Measurements from ENCODE around the gene TMEM151B.
"Not testable (repeated sequence)": the region's sequence is repeated elsewhere in the genome, so short reads cannot be mapped to it uniquely, and the experiment has no call there.

Gene TMEM151B

DNA sequence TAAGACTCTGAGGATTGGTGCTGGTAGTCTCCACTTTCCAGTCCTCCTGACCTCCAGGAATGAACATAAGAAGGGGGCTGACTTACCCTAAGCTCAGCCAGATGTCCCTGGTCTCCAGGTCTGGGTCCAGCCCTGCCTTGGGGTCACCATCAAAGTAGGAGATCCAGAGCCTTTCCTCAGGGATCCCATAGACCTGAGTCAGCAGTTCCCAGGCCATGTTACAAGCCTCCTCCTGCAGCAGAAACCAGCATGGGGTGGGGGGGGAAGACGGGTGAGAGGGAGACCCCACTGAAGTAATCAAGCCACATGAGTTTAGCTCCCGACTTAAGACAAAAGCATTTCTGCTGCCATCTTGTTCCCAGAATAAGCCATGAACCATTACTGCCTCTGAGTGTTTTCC lies 41.1 kb downstream of the TMEM151B start:
- peaks cover 36% of the 10 kb centered on the region for H3K36me3 ChIP-seq (ENCODE audit: insufficient read depth, low read length)
- H3K27ac ChIP-seq: no peak overlapping the region
- TF ChIP-seq EZH2 (IDR thresholded peaks at IDR 0.05): no peak
- TF ChIP-seq FOXP2 (optimal IDR thresholded peaks at IDR 0.05; ENCODE audit: control extremely low read depth, extremely low read length, insufficient read depth): no peak
- TF ChIP-seq POLR2AphosphoS5 (IDR thresholded peaks at IDR 0.05; ENCODE audit: borderline replicate concordance, low read depth, low read length): no peak
- DNase-seq (ENCODE audit: low read depth, low spot score): no peak
- no peak overlapping the region for H3K4me3 ChIP-seq
- H3K9me3 ChIP-seq (ENCODE audit: low read depth, low read length): no peaks in the 10 kb centered on the region
- H3K9ac ChIP-seq (ENCODE audit: insufficient read length): no peak overlapping the region

DNA sequence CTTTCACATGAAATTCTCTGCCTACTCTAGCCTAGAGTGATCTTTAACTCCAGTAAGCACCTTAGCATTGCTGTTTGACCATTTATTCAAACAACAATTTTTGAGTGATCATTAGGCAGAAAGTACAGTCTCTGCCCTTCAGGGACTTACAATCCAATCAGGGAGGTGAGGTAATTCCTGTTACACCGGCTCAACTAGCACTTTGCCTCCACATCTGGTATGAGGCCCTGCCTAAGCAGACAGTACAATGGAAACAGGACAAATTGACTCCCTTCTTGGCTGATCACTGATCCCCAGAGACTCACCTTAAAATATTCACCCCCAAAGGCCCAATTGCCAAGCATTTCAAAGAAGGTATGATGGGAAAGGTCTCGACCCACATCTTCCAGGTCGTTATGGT lies 41.5 kb downstream of the TMEM151B start:
- Histone ChIP-seq H3K36me3 (ENCODE audit: insufficient read depth, low read length) (peaks cover 36% of the 10 kb centered on the region), H3K27ac (no peak overlapping the region), H3K9ac (ENCODE audit: insufficient read length) (no peak overlapping the region), H3K9me3 (ENCODE audit: low read depth, low read length) (no peaks in the 10 kb centered on the region), H3K4me3 (peak overlapping the region; percentile 89)
- TF ChIP-seq EZH2 (IDR thresholded peaks at IDR 0.05) (no peak), POLR2AphosphoS5 (IDR thresholded peaks at IDR 0.05; ENCODE audit: borderline replicate concordance, low read depth, low read length) (no peak), FOXP2 (optimal IDR thresholded peaks at IDR 0.05; ENCODE audit: control extremely low read depth, extremely low read length, insufficient read depth) (no peak)
- no peak for DNase-seq (ENCODE audit: low read depth, low spot score)

DNA sequence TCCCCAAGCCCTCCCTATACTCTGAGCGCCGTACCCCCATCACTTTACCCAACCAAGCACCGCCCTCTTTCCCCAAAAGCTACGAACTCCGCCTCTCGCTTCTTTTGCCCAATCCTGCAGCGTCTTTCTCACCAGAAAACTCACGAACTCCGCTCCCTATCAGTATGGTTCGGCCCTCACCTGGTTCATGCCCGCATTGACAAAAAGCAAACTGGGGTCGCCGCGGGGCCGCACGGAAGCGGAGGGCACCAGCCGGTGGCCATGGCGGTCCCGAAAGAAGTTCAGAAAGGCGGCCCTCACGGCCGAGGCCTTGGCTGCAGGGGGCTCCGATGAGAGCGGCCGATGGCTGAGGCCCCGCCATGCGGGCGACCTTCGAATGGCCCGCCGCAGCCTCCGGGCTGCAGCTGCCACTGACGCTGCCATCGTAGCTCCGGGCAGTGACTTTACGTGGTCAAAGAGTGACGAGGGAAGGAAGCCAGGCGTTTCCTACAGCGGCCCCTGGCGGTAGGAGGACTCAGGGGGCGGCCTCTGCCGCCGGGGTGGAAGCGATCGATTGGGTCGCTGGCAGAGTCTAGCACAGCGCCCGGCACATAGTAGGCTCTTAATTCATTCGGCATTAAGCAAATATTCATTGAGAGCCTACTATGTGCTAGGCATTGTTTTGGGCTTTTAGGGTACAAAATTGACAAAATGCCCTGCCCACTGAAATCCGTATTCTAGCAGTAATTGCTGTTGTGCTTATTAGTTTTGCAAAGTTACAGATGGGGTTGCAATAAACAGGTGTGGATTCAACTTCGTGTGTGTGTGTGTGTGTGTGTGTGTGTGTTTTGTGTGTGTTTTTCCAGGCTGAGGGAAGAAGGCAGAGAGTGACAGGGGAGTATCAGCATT lies 42.9 kb downstream of the TMEM151B start, which contains the start of gene AARS2:
Gene AARS2, minus strand, starts transcription at position 447 of the 888 bp plus-strand sequence. Its CDS starts 24 bp downstream, at position 423.
- Histone ChIP-seq H3K36me3 (ENCODE audit: insufficient read depth, low read length) (peaks cover 33% of the 10 kb centered on the region), H3K9me3 (ENCODE audit: low read depth, low read length) (no peaks in the 10 kb centered on the region), H3K27ac (peak within 1 kb of the TSS; percentile 53), H3K4me3 (peak within 1 kb of the TSS; percentile 89), H3K9ac (ENCODE audit: insufficient read length) (peak within 1 kb of the TSS; percentile 93)
- TF ChIP-seq POLR2AphosphoS5 (IDR thresholded peaks at IDR 0.05; ENCODE audit: borderline replicate concordance, low read depth, low read length) (peak; percentile 98), EZH2 (IDR thresholded peaks at IDR 0.05) (no peak), FOXP2 (optimal IDR thresholded peaks at IDR 0.05; ENCODE audit: control extremely low read depth, extremely low read length, insufficient read depth) (peak; percentile 8)
- peak; percentile 59 for DNase-seq (ENCODE audit: low read depth, low spot score)

DNA sequence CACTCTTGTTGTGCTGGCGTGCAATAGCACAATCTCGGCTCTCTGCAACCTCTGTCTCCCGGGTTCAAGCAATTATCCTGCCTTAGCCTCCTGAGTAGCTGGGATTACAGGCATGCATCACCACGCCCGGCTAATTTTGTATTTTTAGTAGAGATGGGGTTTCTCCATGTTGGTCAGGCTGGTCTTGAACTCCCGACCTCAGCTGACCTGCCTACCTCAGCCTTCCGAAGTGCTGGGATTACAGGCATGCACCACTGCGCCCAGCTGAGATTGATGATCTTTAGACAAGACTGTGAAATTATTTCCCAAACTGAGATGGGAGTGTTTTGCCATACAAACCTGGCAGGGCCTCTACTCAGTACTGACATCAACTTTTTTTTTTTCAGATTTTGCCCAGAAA lies 44.4 kb downstream of the TMEM151B start:
- DNase-seq (ENCODE audit: low read depth, low spot score); H3K9ac ChIP-seq (ENCODE audit: insufficient read length); H3K9me3 ChIP-seq (ENCODE audit: low read depth, low read length); H3K27ac ChIP-seq; H3K4me3 ChIP-seq: not testable (repeated sequence)
- H3K36me3 ChIP-seq (ENCODE audit: insufficient read depth, low read length): peaks cover 25% of the 10 kb centered on the region

DNA sequence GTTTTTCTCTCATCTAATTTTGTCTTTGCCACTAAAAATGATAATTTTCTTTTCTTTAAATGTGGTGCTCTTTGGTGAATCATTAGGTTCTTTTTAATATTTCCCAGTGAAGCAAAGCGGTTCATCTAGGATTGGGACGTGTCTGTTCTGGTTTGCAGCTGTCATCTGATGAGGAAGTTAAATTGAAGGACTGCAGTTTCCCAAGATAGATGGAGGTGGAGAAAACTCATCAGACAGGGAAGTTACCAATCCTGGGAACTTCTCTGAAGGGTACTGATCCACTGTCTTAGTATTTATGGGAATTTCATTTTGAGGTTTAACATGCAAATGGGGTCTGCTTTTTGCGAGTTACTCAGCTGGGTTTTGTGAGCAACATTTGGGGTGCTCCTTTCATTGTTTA lies 45.3 kb downstream of the TMEM151B start:
- H3K36me3 ChIP-seq (ENCODE audit: insufficient read depth, low read length): peaks cover 16% of the 10 kb centered on the region
- DNase-seq (ENCODE audit: low read depth, low spot score): no peak
- no peak overlapping the region for H3K9ac ChIP-seq (ENCODE audit: insufficient read length)
- H3K27ac ChIP-seq: no peak overlapping the region
- no peak overlapping the region for H3K4me3 ChIP-seq
- H3K9me3 ChIP-seq (ENCODE audit: low read depth, low read length): no peaks in the 10 kb centered on the region
- no peak for TF ChIP-seq FOXP2 (optimal IDR thresholded peaks at IDR 0.05; ENCODE audit: control extremely low read depth, extremely low read length, insufficient read depth)
- TF ChIP-seq EZH2 (IDR thresholded peaks at IDR 0.05): no peak
- TF ChIP-seq POLR2AphosphoS5 (IDR thresholded peaks at IDR 0.05; ENCODE audit: borderline replicate concordance, low read depth, low read length): no peak

DNA sequence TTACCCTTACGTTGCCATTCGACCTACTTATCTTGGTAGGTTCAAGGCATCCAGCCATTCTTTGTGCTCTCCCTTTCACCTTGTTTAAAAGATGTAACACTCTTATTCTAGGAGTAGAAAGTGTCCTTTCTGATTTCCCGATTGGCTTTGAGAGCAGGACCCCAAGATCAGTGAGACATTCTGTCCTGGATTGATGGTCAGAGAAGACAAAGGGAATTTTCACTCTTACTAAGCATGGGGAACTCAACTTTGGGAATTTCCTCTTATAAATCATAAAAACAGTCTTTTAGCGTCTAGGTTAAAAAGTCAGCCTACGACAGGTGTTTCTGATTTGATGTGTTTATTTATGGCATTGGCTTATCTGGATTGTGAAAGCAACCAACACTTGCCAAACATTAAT lies 45.7 kb downstream of the TMEM151B start:
- Histone ChIP-seq H3K36me3 (ENCODE audit: insufficient read depth, low read length) (peaks cover 12% of the 10 kb centered on the region), H3K9ac (ENCODE audit: insufficient read length) (no peak overlapping the region), H3K27ac (no peak overlapping the region), H3K4me3 (no peak overlapping the region), H3K9me3 (ENCODE audit: low read depth, low read length) (no peaks in the 10 kb centered on the region)
- TF ChIP-seq POLR2AphosphoS5 (IDR thresholded peaks at IDR 0.05; ENCODE audit: borderline replicate concordance, low read depth, low read length): no peak
- no peak for TF ChIP-seq FOXP2 (optimal IDR thresholded peaks at IDR 0.05; ENCODE audit: control extremely low read depth, extremely low read length, insufficient read depth)
- TF ChIP-seq EZH2 (IDR thresholded peaks at IDR 0.05): no peak
- DNase-seq (ENCODE audit: low read depth, low spot score): no peak

DNA sequence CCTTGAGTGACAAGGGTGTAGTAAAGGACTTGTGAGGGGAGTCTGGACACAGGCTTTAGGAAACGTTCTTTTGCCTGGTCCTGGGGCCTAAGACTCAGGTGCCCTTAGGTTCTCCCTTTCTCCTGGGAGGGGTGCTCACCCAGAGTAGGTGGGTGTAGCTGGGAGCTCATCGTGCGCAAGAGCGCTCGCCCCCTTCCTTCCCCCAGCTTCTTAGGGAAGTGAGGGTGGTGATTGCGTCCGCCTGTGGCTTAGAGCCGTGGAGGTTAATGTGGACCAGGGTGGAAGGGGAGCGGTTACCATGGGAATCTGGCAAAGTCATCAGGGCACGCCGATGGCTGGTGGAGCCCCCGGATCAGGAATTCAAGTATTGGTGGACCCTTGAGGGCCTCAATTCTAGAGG lies 46.2 kb downstream of the TMEM151B start:
- TF ChIP-seq POLR2AphosphoS5 (IDR thresholded peaks at IDR 0.05; ENCODE audit: borderline replicate concordance, low read depth, low read length) (no peak), EZH2 (IDR thresholded peaks at IDR 0.05) (no peak), FOXP2 (optimal IDR thresholded peaks at IDR 0.05; ENCODE audit: control extremely low read depth, extremely low read length, insufficient read depth) (no peak)
- DNase-seq (ENCODE audit: low read depth, low spot score): no peak
- no peak overlapping the region for H3K9ac ChIP-seq (ENCODE audit: insufficient read length)
- no peak overlapping the region for H3K4me3 ChIP-seq
- H3K27ac ChIP-seq: no peak overlapping the region
- no peaks in the 10 kb centered on the region for H3K9me3 ChIP-seq (ENCODE audit: low read depth, low read length)
- peaks cover 6% of the 10 kb centered on the region for H3K36me3 ChIP-seq (ENCODE audit: insufficient read depth, low read length)

DNA sequence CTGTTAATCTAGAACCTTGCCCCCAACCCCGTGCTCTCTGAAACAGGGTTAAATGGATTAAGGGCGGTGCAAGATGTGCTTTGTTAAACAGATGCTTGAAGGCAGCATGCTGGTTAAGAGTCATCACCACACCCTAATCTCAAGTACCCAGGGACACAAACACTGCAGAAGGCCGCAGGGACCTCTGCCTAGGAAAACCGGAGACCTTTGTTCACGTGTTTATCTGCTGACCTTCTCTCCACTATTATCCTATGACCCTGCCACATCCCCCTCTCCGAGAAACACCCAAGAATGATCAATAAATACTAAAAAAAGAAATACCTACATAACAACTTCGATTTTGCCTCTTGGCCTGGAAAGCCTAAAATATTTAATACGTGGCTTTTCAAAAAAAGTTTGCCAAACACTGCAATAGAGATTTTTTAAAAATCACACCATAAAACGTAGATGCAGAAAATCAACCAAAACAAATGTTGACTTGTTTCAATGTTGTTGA lies 46.9 kb downstream of the TMEM151B start:
- not testable (repeated sequence) for H3K36me3 ChIP-seq (ENCODE audit: insufficient read depth, low read length); H3K27ac ChIP-seq; H3K4me3 ChIP-seq; H3K9me3 ChIP-seq (ENCODE audit: low read depth, low read length); DNase-seq (ENCODE audit: low read depth, low spot score); H3K9ac ChIP-seq (ENCODE audit: insufficient read length)

DNA sequence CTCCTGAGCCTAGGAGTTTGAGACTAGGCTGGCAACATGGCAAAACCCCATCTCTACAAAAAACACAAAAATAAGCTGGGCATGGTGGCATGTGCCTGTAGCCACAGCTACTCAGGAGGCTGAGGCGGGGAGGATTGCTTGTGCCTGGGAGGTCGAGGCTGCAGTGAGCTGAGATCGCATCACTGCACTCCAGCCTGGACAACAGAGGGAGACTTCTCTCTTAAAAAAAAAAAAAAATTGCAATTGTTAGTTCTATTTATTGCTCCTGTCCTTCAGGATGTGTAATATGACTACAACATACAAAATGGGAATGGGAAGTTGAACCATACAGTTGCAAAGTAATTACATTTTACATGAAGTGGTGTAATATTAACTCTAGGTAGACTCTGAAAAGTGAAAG lies 51.0 kb downstream of the TMEM151B start:
- no peak for TF ChIP-seq FOXP2 (optimal IDR thresholded peaks at IDR 0.05; ENCODE audit: control extremely low read depth, extremely low read length, insufficient read depth)
- TF ChIP-seq POLR2AphosphoS5 (IDR thresholded peaks at IDR 0.05; ENCODE audit: borderline replicate concordance, low read depth, low read length): no peak
- TF ChIP-seq EZH2 (IDR thresholded peaks at IDR 0.05): no peak
- H3K27ac ChIP-seq: no peak overlapping the region
- no peak overlapping the region for H3K4me3 ChIP-seq
- H3K9me3 ChIP-seq (ENCODE audit: low read depth, low read length): no peaks in the 10 kb centered on the region
- no peak overlapping the region for H3K9ac ChIP-seq (ENCODE audit: insufficient read length)
- no peak for DNase-seq (ENCODE audit: low read depth, low spot score)
- H3K36me3 ChIP-seq (ENCODE audit: insufficient read depth, low read length): no peaks in the 10 kb centered on the region

Measured in SK-N-MC (cell line).